ENCODE measurements around the gene PCP4. TPM values are rescaled to one million over a fixed set of nuclear protein-coding genes. Genes with fewer than 3 reads are reported as not detected.

The PCP4 gene
- total RNA-seq, 1 experiment from 2014 or later: 0.77 TPM

DNA sequence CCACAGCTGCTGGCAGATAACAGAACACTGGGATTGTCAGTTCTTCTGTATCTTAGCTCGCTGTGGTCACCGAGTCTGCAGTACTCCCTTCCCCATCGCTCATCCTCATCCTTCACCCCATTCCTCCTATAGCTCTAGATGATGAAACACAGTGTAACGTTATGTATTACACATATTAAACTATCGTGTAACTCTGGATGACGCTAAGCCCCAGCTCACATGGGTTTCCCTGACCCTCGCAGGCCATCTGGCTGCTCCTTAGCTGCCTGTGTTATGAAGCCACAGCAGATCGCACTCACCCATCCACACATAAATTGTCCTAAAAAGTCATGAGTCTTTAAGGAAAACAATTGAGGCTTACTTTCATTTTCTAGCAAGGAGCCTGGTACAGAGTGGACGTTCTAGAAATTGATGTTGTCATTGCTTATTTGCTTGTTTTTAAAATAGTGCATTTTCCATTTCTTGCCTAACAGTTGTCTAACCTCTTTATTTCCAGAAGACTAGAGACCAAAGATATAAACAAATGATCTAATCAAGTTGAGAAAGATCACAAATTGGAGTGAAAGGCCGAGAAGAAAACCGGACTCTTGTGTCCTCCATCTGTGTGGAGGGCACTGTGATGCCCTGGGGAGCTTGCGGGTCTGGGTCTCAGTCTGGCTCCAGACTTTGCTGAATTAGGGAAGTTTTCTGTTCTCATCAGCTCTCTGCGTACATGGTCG lies 24.3 kb upstream of the PCP4 start:
- H3K27ac ChIP-seq (ENCODE audit: insufficient read length, low read depth, low read length): no peak overlapping the region
- H3K27ac Mint-ChIP-seq: no peak overlapping the region

More for the DNA sequence above, 24.3 kb upstream of the PCP4 start:
- no peak overlapping the region for H3K4me3 Mint-ChIP-seq
- H2BK15ac ChIP-seq (ENCODE audit: low read depth, low read length): no peak overlapping the region
- H2BK20ac ChIP-seq (ENCODE audit: low read depth, low read length, poor library complexity, severe bottlenecking): no peak overlapping the region
- H2BK5ac ChIP-seq (ENCODE audit: insufficient read length, low read length): no peak overlapping the region
- H3K36me3 Mint-ChIP-seq (ENCODE audit: insufficient read depth in 1 of 3, low read depth in 3 of 3): peaks cover 0 to 2% (median 0%) of the 10 kb centered on the region in 3 experiments; a peak in 2 of 7 replicates
- no peak overlapping the region for H3K4ac ChIP-seq (ENCODE audit: low read depth, low read length)
- H3K9ac ChIP-seq (ENCODE audit: extremely low read depth, insufficient read length, low read length): no peak overlapping the region
- no peaks in the 10 kb centered on the region for H4K20me1 ChIP-seq (ENCODE audit: control insufficient read depth, insufficient read depth, insufficient read length)
- peaks cover 2% of the 10 kb centered on the region; the same call in 1 of the 2 replicates for H3K27me3 Mint-ChIP-seq (ENCODE audit: low read depth)
- no peak overlapping the region for H2AFZ ChIP-seq (ENCODE audit: low read length)
- H4K8ac ChIP-seq (replicated peaks; ENCODE audit: insufficient read length, low read depth, low read length): no peak overlapping the region
- WGBS (ENCODE audit: extremely low coverage, insufficient read length, low lambda C conversion rate): no CpG with 5 or more reads among the region's 14 CpGs
- no peak overlapping the region for H2AK5ac ChIP-seq (ENCODE audit: insufficient read length, low read length)
- no peaks in the 10 kb centered on the region for H3K4me1 ChIP-seq (ENCODE audit: insufficient read depth, low read length)
- H3K4me1 Mint-ChIP-seq: peaks cover 6 to 10% of the 10 kb centered on the region in 2 experiments
- no peak overlapping the region for H4K5ac ChIP-seq (ENCODE audit: insufficient read length, low read depth, low read length)
- H3K9me3 Mint-ChIP-seq: peaks cover 0 to 2% of the 10 kb centered on the region in 2 experiments; a peak in 1 of 5 replicates
- no peak overlapping the region for H2BK120ac ChIP-seq (ENCODE audit: low read depth, low read length, poor library complexity, severe bottlenecking)
- H3K14ac ChIP-seq (ENCODE audit: insufficient read depth, low read length): no peak overlapping the region
- H3K9me3 ChIP-seq (ENCODE audit: control insufficient read depth, low read depth, low read length): no peaks in the 10 kb centered on the region
- no peak for DNase-seq
- no peak overlapping the region for H2BK12ac ChIP-seq (ENCODE audit: insufficient read length, low read depth, low read length)
- H3K79me2 ChIP-seq (ENCODE audit: insufficient read depth, low read length): no peaks in the 10 kb centered on the region
- H3K27me3 ChIP-seq (ENCODE audit: insufficient read depth, low read length): no peaks in the 10 kb centered on the region
- no peak overlapping the region for H3T11ph ChIP-seq (ENCODE audit: low read length)
- no peak overlapping the region for H3K23ac ChIP-seq (ENCODE audit: insufficient read length, low read depth, low read length)
- no peak for TF ChIP-seq CTCF (conservative IDR thresholded peaks at IDR 0.05)
- H3K56ac ChIP-seq (ENCODE audit: insufficient read length, low read depth, low read length): no peak overlapping the region
- H3K79me1 ChIP-seq (ENCODE audit: insufficient read depth, low read depth, low read length, poor library complexity, severe bottlenecking): no peaks in the 10 kb centered on the region
- H3K23me2 ChIP-seq (ENCODE audit: insufficient read length, low read depth, low read length, poor library complexity, severe bottlenecking): no peaks in the 10 kb centered on the region
- no peak overlapping the region for H4K91ac ChIP-seq (ENCODE audit: insufficient read length, low read depth, low read length)
- H3K18ac ChIP-seq (ENCODE audit: insufficient read length, low read depth, low read length): no peak overlapping the region
- H3K4me2 ChIP-seq (ENCODE audit: insufficient read depth, insufficient read length, low read length): no peak overlapping the region

Data from H9 (cell line).